ENCODE results near the gene NIPAL3.

DNA sequence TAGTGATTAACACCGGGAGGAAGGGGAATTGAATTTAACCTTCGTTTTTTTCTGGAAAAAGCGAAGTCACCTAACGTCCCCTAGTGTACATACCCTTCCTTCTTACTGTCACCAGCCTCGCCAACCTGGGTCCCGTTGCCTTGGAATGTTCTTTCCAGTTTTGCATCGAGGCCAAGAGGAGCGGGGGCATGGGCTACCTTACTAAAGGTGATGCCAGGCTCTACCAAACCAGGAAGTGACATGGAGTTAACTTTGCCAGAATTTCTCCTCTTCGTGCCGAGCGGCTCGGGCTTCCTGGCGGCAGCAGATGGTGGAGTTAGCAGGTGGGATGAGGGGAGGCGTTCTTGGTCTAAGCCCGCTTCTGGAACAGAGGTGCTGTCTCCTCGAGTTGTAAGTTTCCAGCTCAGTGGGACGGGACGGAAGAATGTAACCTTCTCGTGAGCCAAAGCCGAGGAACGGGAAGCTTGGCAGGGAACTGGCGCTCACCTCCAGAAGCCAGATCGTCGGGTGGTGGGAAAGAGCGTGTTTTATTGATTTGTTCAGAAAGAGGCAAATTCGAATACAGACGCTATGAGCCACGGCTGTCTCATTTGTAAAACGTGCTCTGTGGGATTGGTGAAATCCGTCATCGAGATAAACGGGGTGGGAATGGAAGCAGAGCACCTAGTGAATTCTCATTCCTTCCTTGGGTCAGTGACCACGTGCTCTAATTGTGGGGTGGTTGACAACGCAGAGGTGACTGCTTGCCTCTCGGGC is 486 bp downstream of the NIPAL3 start:
- TF ChIP-seq FOXM1 (IDR thresholded peaks at IDR 0.05; ENCODE audit: borderline replicate concordance) (no peak), SP1 (IDR thresholded peaks at IDR 0.05) (no peak), ARNT (IDR thresholded peaks at IDR 0.05) (no peak), FOXK2 (IDR thresholded peaks at IDR 0.05) (no peak), FOXA1 (IDR thresholded peaks at IDR 0.05) (no peak), CTBP1 (IDR thresholded peaks at IDR 0.05; ENCODE audit: borderline replicate concordance) (no peak), ELF4 (IDR thresholded peaks at IDR 0.05) (no peak), BHLHE40 (IDR thresholded peaks at IDR 0.05; ENCODE audit: borderline replicate concordance) (no peak), ZNF384 (IDR thresholded peaks at IDR 0.05) (no peak)
